ENCODE measurements around the gene ETNK1. TPM values are rescaled to one million over a fixed set of nuclear protein-coding genes. Genes with fewer than 3 reads are reported as not detected.
A peak's percentile ranks its signal among the peaks of the same experiment; 100 is the strongest.

ETNK1 gene
- total RNA-seq, 1 donor from 2014 or later, result 105 TPM

DNA sequence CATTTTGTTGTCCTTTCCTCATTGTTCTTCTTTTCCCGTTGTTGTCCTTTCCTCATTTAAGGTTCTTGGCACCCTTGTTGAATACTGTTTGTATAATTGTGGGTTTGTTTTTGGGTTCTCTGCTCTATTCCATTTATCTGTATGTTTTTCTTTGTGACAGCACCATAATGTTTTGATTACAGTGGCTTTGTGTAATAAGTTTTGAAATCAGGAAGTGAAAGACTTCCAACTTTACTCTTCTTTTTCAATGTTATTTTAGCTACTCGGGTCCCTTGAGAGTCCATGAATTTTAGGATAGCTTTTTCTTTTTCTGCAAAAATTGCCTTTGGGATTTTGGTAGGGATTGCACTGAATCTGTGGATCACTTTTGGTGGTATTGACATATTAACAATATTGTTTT lies 28.1 kb downstream of the ETNK1 start:
- Mint-ChIP-seq H3K27ac (no peak overlapping the region), H3K4me1 (peaks cover 10% of the 10 kb centered on the region), H3K4me3 (no peak overlapping the region), H3K9me3 (peaks cover 3% of the 10 kb centered on the region), H3K36me3 (peaks cover 44% of the 10 kb centered on the region), H3K27me3 (ENCODE audit: low read depth) (no peaks in the 10 kb centered on the region)
- DNase-seq (ENCODE audit: low spot score in 2 of 2, unreplicated experiment in 2 of 2), result no peak
- TF ChIP-seq, protein P1, sequence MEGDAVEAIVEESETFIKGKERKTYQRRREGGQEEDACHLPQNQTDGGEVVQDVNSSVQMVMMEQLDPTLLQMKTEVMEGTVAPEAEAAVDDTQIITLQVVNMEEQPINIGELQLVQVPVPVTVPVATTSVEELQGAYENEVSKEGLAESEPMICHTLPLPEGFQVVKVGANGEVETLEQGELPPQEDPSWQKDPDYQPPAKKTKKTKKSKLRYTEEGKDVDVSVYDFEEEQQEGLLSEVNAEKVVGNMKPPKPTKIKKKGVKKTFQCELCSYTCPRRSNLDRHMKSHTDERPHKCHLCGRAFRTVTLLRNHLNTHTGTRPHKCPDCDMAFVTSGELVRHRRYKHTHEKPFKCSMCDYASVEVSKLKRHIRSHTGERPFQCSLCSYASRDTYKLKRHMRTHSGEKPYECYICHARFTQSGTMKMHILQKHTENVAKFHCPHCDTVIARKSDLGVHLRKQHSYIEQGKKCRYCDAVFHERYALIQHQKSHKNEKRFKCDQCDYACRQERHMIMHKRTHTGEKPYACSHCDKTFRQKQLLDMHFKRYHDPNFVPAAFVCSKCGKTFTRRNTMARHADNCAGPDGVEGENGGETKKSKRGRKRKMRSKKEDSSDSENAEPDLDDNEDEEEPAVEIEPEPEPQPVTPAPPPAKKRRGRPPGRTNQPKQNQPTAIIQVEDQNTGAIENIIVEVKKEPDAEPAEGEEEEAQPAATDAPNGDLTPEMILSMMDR (IDR thresholded peaks at IDR 0.05; ENCODE audit: unreplicated experiment), result no peak

DNA sequence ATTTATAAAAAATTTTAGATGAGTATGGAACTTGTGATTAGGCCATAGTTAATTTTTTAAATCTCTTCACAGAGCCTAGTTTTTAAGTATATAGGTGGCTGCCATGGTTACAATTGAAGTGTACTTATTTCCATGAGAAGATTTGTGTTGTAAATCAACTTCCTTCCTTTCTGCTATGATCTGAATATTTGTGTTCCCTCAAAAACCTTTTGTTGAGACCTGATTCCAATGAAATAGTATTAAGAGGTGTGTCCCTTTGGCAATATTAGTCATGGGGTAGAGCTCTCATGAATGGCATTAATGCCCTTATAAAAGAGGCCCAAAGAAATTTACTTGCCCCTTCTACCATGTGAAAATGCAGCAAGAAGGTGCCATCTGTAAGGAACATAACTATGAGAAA lies 28.8 kb downstream of the ETNK1 start:
- H3K4me3 Mint-ChIP-seq, result no peak overlapping the region
- no peak for DNase-seq (ENCODE audit: low spot score in 2 of 2, unreplicated experiment in 2 of 2)
- H3K4me1 Mint-ChIP-seq, result peaks cover 10% of the 10 kb centered on the region
- peaks cover 3% of the 10 kb centered on the region for H3K9me3 Mint-ChIP-seq
- TF ChIP-seq, protein P1 (IDR thresholded peaks at IDR 0.05; ENCODE audit: unreplicated experiment), result no peak
- H3K27me3 Mint-ChIP-seq (ENCODE audit: low read depth), result no peaks in the 10 kb centered on the region
- H3K27ac Mint-ChIP-seq, result no peak overlapping the region
- peaks cover 45% of the 10 kb centered on the region for H3K36me3 Mint-ChIP-seq

DNA sequence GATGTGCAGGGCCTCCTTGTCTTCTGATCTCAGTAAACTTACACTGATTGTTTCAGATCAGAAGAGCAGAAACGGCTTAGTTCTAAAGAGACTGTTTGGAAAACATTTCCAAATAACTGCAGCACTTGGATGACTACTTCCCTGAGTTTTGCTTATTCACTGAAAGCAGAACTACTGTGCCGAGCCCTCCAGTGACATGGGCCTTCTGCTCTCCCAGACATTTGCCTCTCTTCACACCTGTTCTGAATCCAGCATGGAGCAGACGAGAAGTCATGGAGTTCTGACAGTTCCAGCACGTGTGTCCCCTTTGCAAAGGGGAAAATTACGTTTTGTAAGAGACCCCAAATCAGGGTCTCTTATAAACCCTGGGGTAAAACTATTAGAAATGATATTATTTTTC lies 31.4 kb downstream of the ETNK1 start:
- DNase-seq (ENCODE audit: low spot score in 2 of 2, unreplicated experiment in 2 of 2), result no peak
- H3K36me3 Mint-ChIP-seq, result peaks cover 34% of the 10 kb centered on the region
- peaks cover 10% of the 10 kb centered on the region for H3K4me1 Mint-ChIP-seq
- TF ChIP-seq, protein P1 (IDR thresholded peaks at IDR 0.05; ENCODE audit: unreplicated experiment), result no peak
- peaks cover 3% of the 10 kb centered on the region for H3K9me3 Mint-ChIP-seq
- H3K27me3 Mint-ChIP-seq (ENCODE audit: low read depth), result no peaks in the 10 kb centered on the region
- peak overlapping the region; percentile 54 for H3K27ac Mint-ChIP-seq
- no peak overlapping the region for H3K4me3 Mint-ChIP-seq

DNA sequence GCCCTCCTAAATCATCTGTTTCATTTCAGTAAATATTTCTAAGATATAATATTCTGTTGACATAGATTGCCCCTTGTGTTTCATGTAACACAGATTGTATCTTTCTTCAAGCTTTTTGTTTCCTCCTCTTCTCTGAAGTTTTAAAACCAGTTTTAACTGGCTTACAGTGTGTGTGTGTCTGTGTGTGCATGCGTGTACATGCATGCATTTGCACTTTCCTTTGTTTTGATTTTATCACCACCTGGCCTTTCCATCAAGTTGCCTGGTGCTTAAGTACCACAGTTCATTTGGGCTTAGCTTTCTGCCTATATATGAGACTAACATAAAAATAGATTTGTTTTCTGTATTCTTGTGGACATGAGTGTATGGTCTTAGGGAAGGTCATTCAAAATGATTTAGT lies 31.9 kb downstream of the ETNK1 start:
- Mint-ChIP-seq H3K4me1 (peaks cover 10% of the 10 kb centered on the region), H3K9me3 (peaks cover 3% of the 10 kb centered on the region), H3K4me3 (no peak overlapping the region), H3K36me3 (peaks cover 36% of the 10 kb centered on the region), H3K27me3 (ENCODE audit: low read depth) (no peaks in the 10 kb centered on the region), H3K27ac (no peak overlapping the region)
- TF ChIP-seq, protein P1 (IDR thresholded peaks at IDR 0.05; ENCODE audit: unreplicated experiment), result no peak
- DNase-seq (ENCODE audit: low spot score in 2 of 2, unreplicated experiment in 2 of 2), result no peak

DNA sequence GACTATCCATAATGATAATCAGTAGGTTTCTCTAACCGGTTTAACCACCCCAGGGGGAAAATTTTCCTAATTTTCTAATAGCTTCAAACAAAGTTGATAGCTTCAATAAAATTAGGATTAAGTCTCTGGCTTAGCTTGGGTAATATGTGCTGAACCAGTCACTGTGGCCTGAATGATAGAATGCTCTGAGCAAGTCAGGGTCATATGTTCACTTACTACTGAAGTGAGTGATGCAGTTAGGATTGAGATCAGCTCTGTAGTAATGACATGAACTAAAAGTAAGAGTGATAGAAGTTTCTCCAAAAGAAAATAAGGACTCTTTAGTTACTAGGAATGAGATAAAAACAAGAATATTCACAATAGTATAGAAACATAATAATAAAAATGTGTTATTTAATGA lies 32.6 kb downstream of the ETNK1 start:
- no peak overlapping the region for H3K4me3 Mint-ChIP-seq
- peaks cover 10% of the 10 kb centered on the region for H3K4me1 Mint-ChIP-seq
- no peak for DNase-seq (ENCODE audit: low spot score in 2 of 2, unreplicated experiment in 2 of 2)
- H3K27ac Mint-ChIP-seq, result no peak overlapping the region
- H3K9me3 Mint-ChIP-seq, result peaks cover 3% of the 10 kb centered on the region
- H3K27me3 Mint-ChIP-seq (ENCODE audit: low read depth), result no peaks in the 10 kb centered on the region
- TF ChIP-seq, protein P1 (IDR thresholded peaks at IDR 0.05; ENCODE audit: unreplicated experiment), result no peak
- peaks cover 31% of the 10 kb centered on the region for H3K36me3 Mint-ChIP-seq

DNA sequence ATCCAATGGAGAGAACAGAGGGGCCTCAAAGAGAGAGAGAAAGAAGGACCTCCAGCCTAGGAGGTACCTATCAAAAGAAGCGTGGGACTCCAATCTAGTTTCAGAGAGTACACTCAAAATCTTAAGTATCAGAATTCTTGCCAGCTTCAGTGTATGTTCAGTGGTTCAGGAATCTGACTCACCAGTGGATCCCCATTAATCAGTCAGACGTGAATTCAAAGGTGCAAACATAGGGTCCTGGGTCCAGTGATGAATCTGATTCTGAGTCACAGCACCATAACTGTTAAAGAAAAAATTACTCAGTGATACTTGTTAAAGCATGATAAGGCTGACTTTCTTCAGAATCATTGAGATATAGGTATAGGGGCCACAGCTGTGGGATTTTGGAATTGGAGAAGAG lies 33.2 kb downstream of the ETNK1 start:
- Mint-ChIP-seq H3K9me3 (peaks cover 3% of the 10 kb centered on the region), H3K4me3 (no peak overlapping the region), H3K4me1 (peaks cover 10% of the 10 kb centered on the region), H3K36me3 (peaks cover 25% of the 10 kb centered on the region), H3K27me3 (ENCODE audit: low read depth) (no peaks in the 10 kb centered on the region), H3K27ac (peak overlapping the region; percentile 5)
- no peak for DNase-seq (ENCODE audit: low spot score in 2 of 2, unreplicated experiment in 2 of 2)
- TF ChIP-seq, protein P1 (IDR thresholded peaks at IDR 0.05; ENCODE audit: unreplicated experiment), result no peak

Measured in mesothelial cell of epicardium (in vitro differentiated cells).